ENCODE measurements around the gene FKBP6.

GRCh38 chr7:73359306-73359705 lies 31.3 kb downstream of the FKBP6 start:
- TF ChIP-seq, protein P1, sequence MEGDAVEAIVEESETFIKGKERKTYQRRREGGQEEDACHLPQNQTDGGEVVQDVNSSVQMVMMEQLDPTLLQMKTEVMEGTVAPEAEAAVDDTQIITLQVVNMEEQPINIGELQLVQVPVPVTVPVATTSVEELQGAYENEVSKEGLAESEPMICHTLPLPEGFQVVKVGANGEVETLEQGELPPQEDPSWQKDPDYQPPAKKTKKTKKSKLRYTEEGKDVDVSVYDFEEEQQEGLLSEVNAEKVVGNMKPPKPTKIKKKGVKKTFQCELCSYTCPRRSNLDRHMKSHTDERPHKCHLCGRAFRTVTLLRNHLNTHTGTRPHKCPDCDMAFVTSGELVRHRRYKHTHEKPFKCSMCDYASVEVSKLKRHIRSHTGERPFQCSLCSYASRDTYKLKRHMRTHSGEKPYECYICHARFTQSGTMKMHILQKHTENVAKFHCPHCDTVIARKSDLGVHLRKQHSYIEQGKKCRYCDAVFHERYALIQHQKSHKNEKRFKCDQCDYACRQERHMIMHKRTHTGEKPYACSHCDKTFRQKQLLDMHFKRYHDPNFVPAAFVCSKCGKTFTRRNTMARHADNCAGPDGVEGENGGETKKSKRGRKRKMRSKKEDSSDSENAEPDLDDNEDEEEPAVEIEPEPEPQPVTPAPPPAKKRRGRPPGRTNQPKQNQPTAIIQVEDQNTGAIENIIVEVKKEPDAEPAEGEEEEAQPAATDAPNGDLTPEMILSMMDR (IDR thresholded peaks at IDR 0.05): no peak
- TF ChIP-seq POLR2A (IDR thresholded peaks at IDR 0.05) (no peak), POLR2AphosphoS5 (IDR thresholded peaks at IDR 0.05; ENCODE audit: insufficient read depth in 1 of 2, low read depth in 1 of 2) (no peak)
